GM12864 (cell line): ENCODE data around the gene NRP1.

Experiments
- DNase-seq: peaks from one replicate; pipeline ENCODE4 v3.0.0-alpha.2; 2011; ENCODE audit warnings: low read depth
- H3K4me3 ChIP-seq: 2 replicates; pipeline ENCODE4 v1.5.1; 2011; ENCODE audit warnings: mild to moderate bottlenecking, low read depth, low read length, control low read depth
- CTCF ChIP-seq: IDR thresholded peaks from 2 replicates; pipeline ENCODE4 v1.5.1; 2011; ENCODE audit warnings: low read depth, mild to moderate bottlenecking, moderate library complexity, low read length, control low read depth, inconsistent platforms; ENCODE audit errors: missing control alignments

NRP1 gene

GRCh38 chr10:33237736-33238624, 96.5 kb downstream of the NRP1 start:
- no peak overlapping the region for H3K4me3 ChIP-seq
- DNase-seq, result no peak
- no peak for TF ChIP-seq CTCF

GRCh38 chr10:33236916-33237315, 97.6 kb downstream of the NRP1 start:
- no peak overlapping the region for H3K4me3 ChIP-seq
- DNase-seq, result no peak
- TF ChIP-seq CTCF, result no peak

- TF ChIP-seq CTCF, result no peak
- no peak overlapping the region for H3K4me3 ChIP-seq
- DNase-seq, result no peak
These were observed 98.5 kb downstream of the NRP1 start for GRCh38 chr10:33235951-33236350.

- no peak for TF ChIP-seq CTCF
- no peak overlapping the region for H3K4me3 ChIP-seq
- DNase-seq, result no peak
These were observed 99.1 kb downstream of the NRP1 start for GRCh38 chr10:33235251-33235884.

- DNase-seq, result no peak
- no peak for TF ChIP-seq CTCF
- no peak overlapping the region for H3K4me3 ChIP-seq
These were observed 99.6 kb downstream of the NRP1 start for GRCh38 chr10:33234831-33235237.

- no peak overlapping the region for H3K4me3 ChIP-seq
- TF ChIP-seq CTCF, result no peak
These were observed 100.8 kb downstream of the NRP1 start for GRCh38 chr10:33233635-33234034.

More at GRCh38 chr10:33233635-33234034, 100.8 kb downstream of the NRP1 start:
- DNase-seq, result no peak
